ENCODE results near the gene TEX12. TPM values are rescaled to one million over a fixed set of nuclear protein-coding genes. Genes with fewer than 3 reads are reported as not detected.
"Not testable (repeated sequence)": the region's sequence is repeated elsewhere in the genome, so short reads cannot be mapped to it uniquely, and the experiment has no call there.

Gene TEX12
- total RNA-seq, 2 donors from 2014 or later, result not detected

GRCh38 chr11:112182867-112183266 lies 15.7 kb downstream of the TEX12 start:
- no peaks in the 10 kb centered on the region for H3K9me3 ChIP-seq (ENCODE audit: control insufficient read depth, low read length)
- H3K4me3 ChIP-seq (ENCODE audit: low read length), result no peak overlapping the region
- DNase-seq, result no peak
- TF ChIP-seq CTCF (conservative IDR thresholded peaks at IDR 0.05), result no peak
- no peaks in the 10 kb centered on the region for H3K36me3 ChIP-seq (ENCODE audit: control insufficient read depth, insufficient read depth, low read length)
- Mint-ChIP-seq H3K9me3 (peaks cover 7% of the 10 kb centered on the region), H3K27me3 (ENCODE audit: insufficient read depth) (peaks cover 11% of the 10 kb centered on the region), H3K4me1 (no peaks in the 10 kb centered on the region), H3K27ac (no peak overlapping the region), H3K4me3 (no peak overlapping the region), H3K36me3 (ENCODE audit: low read depth) (no peaks in the 10 kb centered on the region)
- no peaks in the 10 kb centered on the region for H3K4me1 ChIP-seq (ENCODE audit: control insufficient read depth, insufficient read depth, low read length)
- no peak overlapping the region for H3K27ac ChIP-seq (ENCODE audit: low read depth, low read length)
- no peaks in the 10 kb centered on the region for H3K27me3 ChIP-seq (ENCODE audit: control insufficient read depth, insufficient read depth, low read length, poor library complexity, severe bottlenecking)
- 91 to 100% methylated on average over 1 of the region's 1 CpG for WGBS, 2 experiments (ENCODE audit: insufficient coverage in 1 of 2, insufficient read length in 1 of 2)
- H3K9ac ChIP-seq (ENCODE audit: extremely low read depth, low read length, poor library complexity, severe bottlenecking), result no peak overlapping the region

GRCh38 chr11:112185883-112186282 lies 18.7 kb downstream of the TEX12 start:
- no peak overlapping the region for H3K9ac ChIP-seq (ENCODE audit: extremely low read depth, low read length, poor library complexity, severe bottlenecking)
- no peaks in the 10 kb centered on the region for H3K36me3 ChIP-seq (ENCODE audit: control insufficient read depth, insufficient read depth, low read length)
- H3K27ac Mint-ChIP-seq, result no peak overlapping the region
- H3K4me1 Mint-ChIP-seq, result no peaks in the 10 kb centered on the region
- peaks cover 7% of the 10 kb centered on the region for H3K9me3 Mint-ChIP-seq
- DNase-seq, result no peak
- no peaks in the 10 kb centered on the region for H3K4me1 ChIP-seq (ENCODE audit: control insufficient read depth, insufficient read depth, low read length)
- no peaks in the 10 kb centered on the region for H3K9me3 ChIP-seq (ENCODE audit: control insufficient read depth, low read length)
- H3K4me3 ChIP-seq (ENCODE audit: low read length), result no peak overlapping the region
- H3K27me3 ChIP-seq (ENCODE audit: control insufficient read depth, insufficient read depth, low read length, poor library complexity, severe bottlenecking), result no peaks in the 10 kb centered on the region
- TF ChIP-seq CTCF (conservative IDR thresholded peaks at IDR 0.05), result no peak
- H3K36me3 Mint-ChIP-seq (ENCODE audit: low read depth), result no peaks in the 10 kb centered on the region
- no peak overlapping the region for H3K4me3 Mint-ChIP-seq
- H3K27me3 Mint-ChIP-seq (ENCODE audit: insufficient read depth), result no peaks in the 10 kb centered on the region
- no peak overlapping the region for H3K27ac ChIP-seq (ENCODE audit: low read depth, low read length)

GRCh38 chr11:112186304-112186703 lies 19.1 kb downstream of the TEX12 start:
- no peak overlapping the region for H3K27ac ChIP-seq (ENCODE audit: low read depth, low read length)
- no peaks in the 10 kb centered on the region for H3K36me3 ChIP-seq (ENCODE audit: control insufficient read depth, insufficient read depth, low read length)
- H3K4me3 Mint-ChIP-seq, result no peak overlapping the region
- no peak overlapping the region for H3K27ac Mint-ChIP-seq
- TF ChIP-seq CTCF (conservative IDR thresholded peaks at IDR 0.05), result no peak
- H3K27me3 ChIP-seq (ENCODE audit: control insufficient read depth, insufficient read depth, low read length, poor library complexity, severe bottlenecking), result no peaks in the 10 kb centered on the region
- H3K4me1 Mint-ChIP-seq, result no peaks in the 10 kb centered on the region
- no peaks in the 10 kb centered on the region for H3K36me3 Mint-ChIP-seq (ENCODE audit: low read depth)
- H3K4me1 ChIP-seq (ENCODE audit: control insufficient read depth, insufficient read depth, low read length), result no peaks in the 10 kb centered on the region
- no peak overlapping the region for H3K4me3 ChIP-seq (ENCODE audit: low read length)
- DNase-seq, result no peak
- H3K9me3 ChIP-seq (ENCODE audit: control insufficient read depth, low read length), result no peaks in the 10 kb centered on the region
- H3K27me3 Mint-ChIP-seq (ENCODE audit: insufficient read depth), result no peaks in the 10 kb centered on the region
- H3K9me3 Mint-ChIP-seq, result peaks cover 6% of the 10 kb centered on the region
- H3K9ac ChIP-seq (ENCODE audit: extremely low read depth, low read length, poor library complexity, severe bottlenecking), result no peak overlapping the region

GRCh38 chr11:112195113-112195512 lies 27.9 kb downstream of the TEX12 start:
- not testable (repeated sequence) for H3K9ac ChIP-seq (ENCODE audit: extremely low read depth, low read length, poor library complexity, severe bottlenecking); H3K4me3 Mint-ChIP-seq; H3K27ac ChIP-seq (ENCODE audit: low read depth, low read length); H3K4me3 ChIP-seq (ENCODE audit: low read length); H3K4me1 Mint-ChIP-seq; H3K27me3 ChIP-seq (ENCODE audit: control insufficient read depth, insufficient read depth, low read length, poor library complexity, severe bottlenecking); DNase-seq; H3K9me3 ChIP-seq (ENCODE audit: control insufficient read depth, low read length); H3K36me3 ChIP-seq (ENCODE audit: control insufficient read depth, insufficient read depth, low read length); H3K4me1 ChIP-seq (ENCODE audit: control insufficient read depth, insufficient read depth, low read length); H3K9me3 Mint-ChIP-seq; H3K27ac Mint-ChIP-seq; H3K36me3 Mint-ChIP-seq (ENCODE audit: low read depth)
- H3K27me3 Mint-ChIP-seq (ENCODE audit: insufficient read depth), result peaks cover 16% of the 10 kb centered on the region
- WGBS, 2 experiments (ENCODE audit: insufficient coverage in 1 of 2, insufficient read length in 1 of 2), result 89 to 94% methylated on average over 10 to 11 of the region's 11 CpGs

Data from endodermal cell (in vitro differentiated cells).